K562 (cell line): Measurements from ENCODE around the gene HSPB6. TPM values are rescaled to one million over a fixed set of nuclear protein-coding genes. Genes with fewer than 3 reads are reported as not detected.

ENCODE experiments used
- BCLAF1 ChIP-seq, 2 experiments: fragments of 450-650 bp in 1 of 2; IDR thresholded peaks; 2 replicates each; pipeline ENCODE4 v1.6.1; 2011 to 2017; ENCODE audit warnings: low read depth in 2 of 2, antibody characterized with exemption in 1 of 2, borderline replicate concordance in 1 of 2, low read length in 1 of 2, mild to moderate bottlenecking in 1 of 2, mixed read lengths in 1 of 2; ENCODE audit not compliant: control insufficient read depth in 1 of 2
- CEBPB ChIP-seq: fragments of 450-650 bp; IDR thresholded peaks from 2 replicates; pipeline ENCODE4 v1.6.1; 2016; ENCODE audit warnings: missing genetic modification characterization, missing compliant biosample characterization
- ELF2 ChIP-seq: fragments of 250-450 bp; sonication (Bioruptor Pico); IDR thresholded peaks from 2 replicates; pipeline ENCODE4 v1.5.0; 2021; ENCODE audit warnings: mild to moderate bottlenecking
- FOXJ2 ChIP-seq: fragments of 200-800 bp; sonication (Bioruptor generic); IDR thresholded peaks from 2 replicates; pipeline ENCODE4 v1.6.1; 2016; ENCODE audit warnings: missing genetic modification characterization, missing compliant biosample characterization
- GATAD2A ChIP-seq: fragments of 450-650 bp; IDR thresholded peaks from 2 replicates; pipeline ENCODE4 v1.6.1; 2017
- MAFK ChIP-seq: IDR thresholded peaks from 2 replicates; pipeline ENCODE4 v1.6.1; 2011; ENCODE audit warnings: low read length, improper control_type of control experiment
- MXD1 ChIP-seq: fragments of 250-450 bp; sonication (Bioruptor Pico); IDR thresholded peaks from 2 replicates; pipeline ENCODE4 v1.8.0; 2021; ENCODE audit warnings: borderline replicate concordance, mild to moderate bottlenecking, moderate library complexity; ENCODE audit not compliant: poor library complexity, severe bottlenecking
- RFX5 ChIP-seq: IDR thresholded peaks from 2 replicates; pipeline ENCODE4 v1.6.1; 2011; ENCODE audit warnings: low read depth, mild to moderate bottlenecking, improper control_type of control experiment, low read length
- STAT5B ChIP-seq: fragments of 250-450 bp; sonication (Bioruptor Pico); IDR thresholded peaks from 2 replicates; pipeline ENCODE4 v1.8.0; 2021; ENCODE audit warnings: mild to moderate bottlenecking, inconsistent platforms
- TAF15 ChIP-seq: fragments of 200-400 bp; formaldehyde crosslinking; IDR thresholded peaks from 2 replicates; pipeline ENCODE4 v1.6.1; 2017; ENCODE audit warnings: mild to moderate bottlenecking, low read depth, low read length, moderate library complexity
- TAF9B ChIP-seq: fragments of 450-650 bp; IDR thresholded peaks from 2 replicates; pipeline ENCODE4 v1.6.1; 2018; ENCODE audit warnings: mild to moderate bottlenecking; ENCODE audit not compliant: partially characterized antibody
- TFE3 ChIP-seq: fragments of 450-650 bp; formaldehyde crosslinking; IDR thresholded peaks from 2 replicates; pipeline ENCODE4 v1.4.0; 2020; ENCODE audit warnings: mild to moderate bottlenecking, mixed read lengths
- USF1 ChIP-seq: sonication (generic); formaldehyde crosslinking; IDR thresholded peaks from 2 replicates; pipeline ENCODE4 v1.9.0; 2022; ENCODE audit warnings: mild to moderate bottlenecking, missing genetic modification reagents
- ZBTB2 ChIP-seq: fragments of 450-650 bp; IDR thresholded peaks from 2 replicates; pipeline ENCODE4 v1.6.1; 2016; ENCODE audit warnings: antibody characterized with exemption
- ZNF263 ChIP-seq: sonication (generic); formaldehyde crosslinking; IDR thresholded peaks from 2 replicates; pipeline ENCODE4 v1.8.0; 2022; ENCODE audit warnings: mild to moderate bottlenecking, missing genetic modification reagents, borderline replicate concordance
- ZNF398 ChIP-seq: fragments of 250-450 bp; sonication (Bioruptor Pico); IDR thresholded peaks from 2 replicates; pipeline ENCODE4 v1.8.0; 2021; ENCODE audit warnings: moderate library complexity, mild to moderate bottlenecking, inconsistent platforms
- ZNF445 ChIP-seq: fragments of 250-450 bp; sonication (Bioruptor Pico); IDR thresholded peaks from 2 replicates; pipeline ENCODE4 v1.4.0; 2020; ENCODE audit warnings: low read depth, mild to moderate bottlenecking, moderate library complexity
- polyA plus RNA-seq, 8 experiments: library from polyadenylated mRNA; depleted of rRNA in 4 of 8; stranded (reverse) in 5 of 8; unstranded in 3 of 8; fragments of >200 nt; fragmentation: Nextera tagmentation in 2 of 8; fragmentation: Illumina TruSeq in 1 of 8; extraction: Ambion mirVana in 2 of 8; extraction: Trizol in 1 of 8; gene quantifications; 2 replicates each; pipeline versions ENCODE4 v1.2.1 to v1.2.3, GENCODE V29; 2011 to 2014; ENCODE audit warnings: inconsistent platforms in 1 of 8, missing spikeins in 1 of 8
- total RNA-seq, 7 experiments: library from RNA; depleted of rRNA in 6 of 7; stranded (reverse); fragments of >200 nt in 6 of 7; fragmentation: Illumina TruSeq in 2 of 7; extraction: Trizol in 2 of 7; gene quantifications; 2 replicates each; pipeline versions ENCODE4 v1.2.1 to v1.2.3, GENCODE V29; 2011 to 2021; ENCODE audit warnings: low replicate concordance in 1 of 7

Gene HSPB6
- total and polyA plus RNA-seq, 9 of the 15 experiments (the other 6 are each of a cell fraction or from before 2014, with no cell fraction given): 0.55 TPM; not detected in 8

GRCh38 chr19:35748106-35749020, 8.5 kb downstream of the HSPB6 start, which contains the start of gene LIN37 (continued):
- TF ChIP-seq USF1 (peak; percentile 32; the same call in 1 of the 2 replicates), STAT5B (CRISPR knock-in tag) (no peak), GATAD2A (no peak), MAFK (no peak), TAF15 (no peak), ELF2 (CRISPR knock-in tag) (0 out of 2 replicates have a peak, but pooled peaks have one; percentile 63), CEBPB (peak; percentile 99), BCLAF1 (IDR thresholded peaks at IDR 0.05; ENCODE audit: borderline replicate concordance in 1 of 2, control insufficient read depth in 1 of 2, low read depth in 2 of 2, low read length in 1 of 2) (no peak), RFX5 (no peak), FOXJ2 (tag) (0 out of 2 replicates have a peak, but pooled peaks have one; percentile 6), TAF9B (no peak), ZBTB2 (0 out of 2 replicates have a peak, but pooled peaks have one; percentile 11), TFE3 (CRISPR knock-in tag) (no peak), ZNF398 (CRISPR knock-in tag) (no peak), ZNF263 (CRISPR knock-in tag) (no peak), MXD1 (CRISPR knock-in tag) (no peak), ZNF445 (CRISPR knock-in tag) (no peak)
